HepG2 (cell line): ENCODE results near the gene NXF2B. TPM values are rescaled to one million over a fixed set of nuclear protein-coding genes. Genes with fewer than 3 reads are reported as not detected.
"Not testable (repeated sequence)": the region's sequence is repeated elsewhere in the genome, so short reads cannot be mapped to it uniquely, and the experiment has no call there.

Source experiments
- ATAC-seq: fragments of 200-7000 bp; cut with Tn5 transposase; 3 replicates; pipeline ENCODE4 v1.9.1; 2020; ENCODE audit warnings: mild to moderate bottlenecking, moderate library complexity
- BruUV-seq: library from RNA; stranded (reverse); fragments of 400-500 nt; replicated peaks from 2 replicates; lab custom pipeline; 2021; lab: Mats Ljungman, UMichigan
- CTCF ChIA-PET: fragments of 300-600 bp; formaldehyde crosslinking; extraction: SDS; loops from one replicate; lab custom pipeline; 2021; ENCODE audit warnings: low total read pairs, inconsistent platforms, low intra/inter-chr PET ratio; lab: Yijun Ruan, JAX
- POLR2A ChIA-PET: fragments of 350-600 bp; sonication (Branson Sonifier 250); formaldehyde crosslinking; loops from one replicate; lab custom pipeline; 2020; ENCODE audit warnings: antibody characterized with exemption, inconsistent platforms; lab: Yijun Ruan, JAX
- DNase-seq: peaks from one replicate; pipeline ENCODE4 v3.0.0-alpha.2; 2015; ENCODE audit warnings: low spot score
- FAIRE-seq: peaks from 3 replicates; lab custom pipeline; 2011; peaks lifted over from hg19 to GRCh38; lab: Jason Lieb, UNC
- H2AFZ ChIP-seq: one replicate; pipeline ENCODE4 v1.6.1; 2011; ENCODE audit warnings: low read length, inconsistent platforms
- H3K27ac ChIP-seq: fragments of 300-600 bp; 3 replicates; pipeline ENCODE4 v1.8.0; 2011; ENCODE audit warnings: mixed run types, mild to moderate bottlenecking, mixed read lengths, low read length, inconsistent platforms; ENCODE audit not compliant: insufficient read depth; ENCODE audit errors: extremely low read length
- H3K27me3 ChIP-seq, 2 experiments: fragments of 200-600 bp in 1 of 2; 2 replicates in 1 of 2; 3 replicates in 1 of 2; pipeline versions ENCODE4 v1.6.0 to v1.8.0; 2011; ENCODE audit warnings: low read length in 2 of 2, mild to moderate bottlenecking in 2 of 2, moderate library complexity in 2 of 2, inconsistent platforms in 1 of 2; ENCODE audit not compliant: insufficient read depth in 2 of 2, control insufficient read depth in 1 of 2
- H3K36me3 ChIP-seq, 2 experiments: fragments of 200-600 bp in 1 of 2; replicated peaks in 1 of 2; 2 replicates in 1 of 2; 3 replicates in 1 of 2; pipeline versions ENCODE4 v1.5.1 to v1.8.0; 2011; ENCODE audit warnings: low read length in 2 of 2, inconsistent platforms in 1 of 2; ENCODE audit not compliant: insufficient read depth in 2 of 2, control insufficient read depth in 1 of 2
- H3K4me1 ChIP-seq: 2 replicates; pipeline ENCODE4 v1.5.1; 2012; ENCODE audit warnings: low read length, inconsistent platforms; ENCODE audit not compliant: insufficient read depth
- H3K4me2 ChIP-seq: 2 replicates; pipeline ENCODE4 v1.6.0; 2011; ENCODE audit warnings: low read depth, low read length, inconsistent platforms
- H3K4me3 ChIP-seq, 3 experiments: fragments of 200-600 bp in 1 of 3; sonication (generic), shearing (Covaris generic) in 1 of 3; replicated peaks in 1 of 3; 2 replicates each; pipeline ENCODE4 v1.5.1; 2011 to 2016; ENCODE audit warnings: low read length in 3 of 3, inconsistent platforms in 2 of 3, low read depth in 2 of 3, mild to moderate bottlenecking in 2 of 3, control low read depth in 1 of 3, mixed read lengths in 1 of 3; ENCODE audit not compliant: insufficient read depth in 1 of 3
- H3K79me2 ChIP-seq: one replicate; pipeline ENCODE4 v1.6.1; 2011; ENCODE audit warnings: low read length, inconsistent platforms; ENCODE audit not compliant: insufficient read depth
- H3K9ac ChIP-seq: 2 replicates; pipeline ENCODE4 v1.6.0; 2011; ENCODE audit warnings: mild to moderate bottlenecking, low read depth, low read length, inconsistent platforms; ENCODE audit not compliant: insufficient read depth
- H3K9me3 ChIP-seq: 2 replicates; pipeline ENCODE4 v1.5.1; 2012; ENCODE audit warnings: mild to moderate bottlenecking, low read length
- H4K20me1 ChIP-seq: 2 replicates; pipeline ENCODE4 v1.6.0; 2011; ENCODE audit warnings: inconsistent platforms, mild to moderate bottlenecking, low read length, moderate library complexity; ENCODE audit not compliant: insufficient read depth
- WGBS: methylation state at CpG from one replicate; pipeline ENCODE4 v1.1.6; 2017; ENCODE audit warnings: low lambda C conversion rate; 5-methylcytosine and 5-hydroxymethylcytosine counted together
- in situ Hi-C: cut with HindIII; loops from 2 replicates; pipeline ENCODE4 v1.10.0; 2017; ENCODE audit warnings: low pct_unique_long_range_greater_than_20kb; ENCODE audit not compliant: extremely low pct_ligation_motif_present
- intact Hi-C: fragments of 100-400 bp; cut with micrococcal nuclease; formaldehyde crosslinking; loops from one replicate; pipeline ENCODE4 v1.10.0; 2022; ENCODE audit not compliant: unreplicated experiment
- polyA plus RNA-seq, 8 experiments: library from polyadenylated mRNA; depleted of rRNA in 3 of 8; stranded (reverse) in 7 of 8; unstranded in 1 of 8; fragments of >200 nt; fragmentation: Illumina TruSeq in 4 of 8; extraction: Trizol in 4 of 8; gene quantifications; 2 replicates each; pipeline versions ENCODE4 v1.2.1 to v1.2.3, GENCODE V29; 2011 to 2016; ENCODE audit warnings: low read depth in 4 of 8, missing spikeins in 1 of 8, mixed read lengths in 1 of 8; ENCODE audit not compliant: insufficient read depth in 1 of 8
- total RNA-seq, 5 experiments: library from RNA; depleted of rRNA; stranded (reverse); fragments of >200 nt; fragmentation: Illumina TruSeq; extraction: Trizol; gene quantifications; 2 replicates each; pipeline ENCODE4 v1.2.3, GENCODE V29; 2016; ENCODE audit warnings: low read depth in 1 of 5

NXF2B gene
- total and polyA plus RNA-seq, 2 of the 13 experiments (the other 11 are each of a cell fraction or from before 2014, with no cell fraction given) = not detected

DNA sequence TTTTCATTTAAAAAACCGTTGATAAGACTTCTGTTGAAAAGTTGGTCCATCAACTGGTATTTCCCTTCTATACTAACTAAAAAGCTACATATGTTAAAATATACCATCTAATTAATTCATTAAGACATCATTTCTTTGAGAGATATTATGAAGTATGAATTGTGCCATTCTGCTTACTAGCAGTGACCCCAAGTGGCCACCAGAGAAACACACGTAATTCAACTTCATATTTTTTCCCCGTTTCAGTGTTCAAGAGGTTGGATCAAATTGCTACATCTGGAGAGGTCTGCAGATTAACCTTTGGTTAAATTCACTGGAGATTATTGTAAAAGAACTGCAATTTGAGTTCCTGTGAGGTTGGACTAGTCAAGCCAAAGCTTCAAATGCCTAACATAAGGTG, 30.4 kb upstream of the NXF2B start:
- POLR2A ChIA-PET, H2AFZ ChIP-seq, CTCF ChIA-PET, H3K9me3 ChIP-seq, in situ Hi-C loops, ATAC-seq, H3K9ac ChIP-seq, H4K20me1 ChIP-seq, H3K4me3 ChIP-seq, H3K79me2 ChIP-seq, H3K27ac ChIP-seq, H3K4me2 ChIP-seq, DNase-seq, H3K4me1 ChIP-seq, intact Hi-C loops, FAIRE-seq, H3K36me3 ChIP-seq, H3K27me3 ChIP-seq, BruUV-seq: not testable (repeated sequence)
- no CpG with 5 or more reads among the region's 3 CpGs for WGBS

- H2AFZ ChIP-seq, H3K36me3 ChIP-seq, BruUV-seq, CTCF ChIA-PET, DNase-seq, H3K4me1 ChIP-seq, POLR2A ChIA-PET, H3K27me3 ChIP-seq, H3K4me2 ChIP-seq, ATAC-seq, H3K79me2 ChIP-seq, in situ Hi-C loops, H3K27ac ChIP-seq, H4K20me1 ChIP-seq, intact Hi-C loops, H3K9ac ChIP-seq, H3K4me3 ChIP-seq, H3K9me3 ChIP-seq: not testable (repeated sequence)
- FAIRE-seq = peak; percentile 15
- no CpG with 5 or more reads among the region's 4 CpGs for whole genome bisulfite sequencing
Measured at GRCh38 chrX:102458615-102459014, 18.8 kb upstream of the NXF2B start.

DNA sequence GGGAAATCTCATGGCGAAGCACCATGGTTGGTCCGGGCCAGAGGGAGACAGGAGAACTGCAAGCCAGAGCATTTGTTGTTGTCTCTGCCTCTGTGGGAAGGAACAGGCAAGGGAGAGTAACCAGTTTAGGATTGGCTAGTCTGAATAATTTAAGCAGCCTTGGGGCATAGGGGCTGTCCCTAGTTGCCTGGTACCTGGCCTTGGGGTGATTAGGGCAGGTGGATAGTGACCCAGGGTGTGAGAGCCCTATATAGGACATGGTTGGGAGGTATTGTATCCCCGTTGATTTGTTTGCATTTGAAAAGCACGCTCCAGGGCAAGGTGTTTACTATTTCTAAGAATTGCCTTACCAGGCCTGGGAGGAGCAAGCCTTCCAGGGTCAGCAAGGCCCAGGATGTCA, 25.3 kb downstream of the NXF2B start:
- BruUV-seq, H3K9me3 ChIP-seq, H3K27me3 ChIP-seq, H3K4me3 ChIP-seq, in situ Hi-C loops, H3K4me2 ChIP-seq, H4K20me1 ChIP-seq, CTCF ChIA-PET, H3K27ac ChIP-seq, H3K36me3 ChIP-seq, FAIRE-seq, H2AFZ ChIP-seq, DNase-seq, H3K4me1 ChIP-seq, H3K79me2 ChIP-seq, ATAC-seq, H3K9ac ChIP-seq, intact Hi-C loops, POLR2A ChIA-PET: not testable (repeated sequence)
- no CpG with 5 or more reads among the region's 4 CpGs for WGBS
